HCT116 (cell line): Measurements from ENCODE around the gene FOXP2. TPM values are rescaled to one million over a fixed set of nuclear protein-coding genes. Genes with fewer than 3 reads are reported as not detected.

Experiments used
- ATAC-seq: fragments of 200-7000 bp; cut with Tn5 transposase; 2 replicates; pipeline ENCODE4 v1.9.1; 2020; ENCODE audit warnings: mild to moderate bottlenecking, moderate library complexity
- BruUV-seq: library from RNA; stranded (reverse); fragments of 400-500 nt; replicated peaks from 2 replicates; lab custom pipeline; 2021; lab: Mats Ljungman, UMichigan
- CTCF ChIA-PET: fragments of 300-600 bp; sonication (Branson Sonifier 250); formaldehyde crosslinking; loops from one replicate; lab custom pipeline; 2021; ENCODE audit warnings: antibody characterized with exemption; lab: Charles Lee
- POLR2A ChIA-PET: fragments of 300-600, 350-600 bp; sonication (Branson Sonifier 250); formaldehyde crosslinking; loops from one replicate; lab custom pipeline; 2021; ENCODE audit warnings: antibody characterized with exemption; lab: Charles Lee
- RAD21 ChIA-PET, 2 experiments: fragments of 300-600 bp; sonication (Branson Sonifier 250); formaldehyde crosslinking; loops; one replicate each; lab custom pipeline; 2023; ENCODE audit warnings: low total read pairs in 2 of 2; ENCODE audit not compliant: uncharacterized antibody in 2 of 2, unreplicated experiment in 2 of 2, low non-redundant PET in 1 of 2; lab: Charles Lee
- DNase-seq: peaks from one replicate; pipeline ENCODE4 v3.0.0-alpha.2; 2010; ENCODE audit warnings: low read depth, low spot score
- H2AFZ ChIP-seq: fragments of 200-600 bp; shearing (Covaris generic), sonication (generic); 2 replicates; pipeline ENCODE4 v1.6.1; 2017; ENCODE audit warnings: low read depth, mixed run types, mixed read lengths, antibody characterized with exemption, low read length; ENCODE audit not compliant: poor library complexity, severe bottlenecking
- H3K27ac ChIP-seq: 2 replicates; pipeline ENCODE4 v1.5.1; 2012; ENCODE audit warnings: low read depth, low read length
- H3K27me3 ChIP-seq: fragments of 200-600 bp; sonication (generic); 2 replicates; pipeline ENCODE4 v1.6.1; 2016; ENCODE audit warnings: mixed run types, low read length, mixed read lengths; ENCODE audit not compliant: insufficient read depth
- H3K36me3 ChIP-seq, 2 experiments: fragments of 200-500 bp in 1 of 2; fragments of 200-600 bp in 1 of 2; sonication (Bioruptor generic) in 1 of 2; sonication (generic) in 1 of 2; 2 replicates each; pipeline versions ENCODE4 v1.5.1 to v1.6.1; 2014 to 2016; ENCODE audit warnings: low read length in 2 of 2, inconsistent platforms in 1 of 2, mixed read lengths in 1 of 2, mixed run types in 1 of 2; ENCODE audit not compliant: insufficient read depth in 2 of 2, control insufficient read depth in 1 of 2
- H3K4me1 ChIP-seq, 2 experiments: fragments of 200-600 bp in 1 of 2; sonication (generic) in 1 of 2; 2 replicates each; pipeline versions ENCODE4 v1.5.1 to v1.6.1; 2012 to 2017; ENCODE audit warnings: low read length in 2 of 2, inconsistent platforms in 1 of 2, mild to moderate bottlenecking in 1 of 2, mixed read lengths in 1 of 2, mixed run types in 1 of 2, moderate library complexity in 1 of 2; ENCODE audit not compliant: insufficient read depth in 2 of 2, control insufficient read depth in 1 of 2
- H3K4me2 ChIP-seq: fragments of 200-600 bp; sonication (generic); 2 replicates; pipeline ENCODE4 v1.6.1; 2017; ENCODE audit warnings: mixed run types, low read length, mixed read lengths
- H3K4me3 ChIP-seq, 2 experiments: fragments of 200-600 bp in 1 of 2; sonication (generic) in 1 of 2; replicated peaks in 1 of 2; 2 replicates each; pipeline ENCODE4 v1.5.1; 2011 to 2016; ENCODE audit warnings: low read length in 2 of 2, control low read depth in 1 of 2, low read depth in 1 of 2, mild to moderate bottlenecking in 1 of 2, mixed read lengths in 1 of 2, mixed run types in 1 of 2
- H3K79me2 ChIP-seq: fragments of 200-600 bp; sonication (generic); 2 replicates; pipeline ENCODE4 v1.6.1; 2017; ENCODE audit warnings: mild to moderate bottlenecking, mixed run types, low read length, moderate library complexity, mixed read lengths; ENCODE audit not compliant: insufficient read depth
- H3K9ac ChIP-seq: fragments of 200-600 bp; sonication (generic); 2 replicates; pipeline ENCODE4 v1.6.1; 2016; ENCODE audit warnings: low read length, mixed read lengths
- H3K9me2 ChIP-seq: fragments of 200-600 bp; sonication (generic), shearing (Covaris generic); 2 replicates; pipeline ENCODE4 v1.6.1; 2017; ENCODE audit warnings: mixed run types, mild to moderate bottlenecking, moderate library complexity; ENCODE audit not compliant: insufficient read depth
- H3K9me3 ChIP-seq, 2 experiments: fragments of 200-500 bp in 1 of 2; fragments of 200-600 bp in 1 of 2; sonication (Bioruptor generic) in 1 of 2; sonication (generic) in 1 of 2; 2 replicates each; pipeline ENCODE4 v1.6.1; 2014 to 2017; ENCODE audit warnings: low read length in 2 of 2, mixed read lengths in 2 of 2, inconsistent platforms in 1 of 2, low read depth in 1 of 2, mild to moderate bottlenecking in 1 of 2, mixed run types in 1 of 2, moderate library complexity in 1 of 2; ENCODE audit not compliant: control insufficient read depth in 1 of 2, insufficient read depth in 1 of 2
- H4K20me1 ChIP-seq: fragments of 200-600 bp; sonication (generic), shearing (Covaris generic); 2 replicates; pipeline ENCODE4 v1.6.1; 2017; ENCODE audit warnings: mixed run types, mild to moderate bottlenecking, moderate library complexity; ENCODE audit not compliant: insufficient read depth
- CBX3 ChIP-seq: IDR thresholded peaks from 2 replicates; pipeline ENCODE4 v1.6.1; 2012; ENCODE audit warnings: low read depth
- EGR1 ChIP-seq: IDR thresholded peaks from 2 replicates; pipeline ENCODE4 v1.6.1; 2012; ENCODE audit warnings: low read depth
- ELF1 ChIP-seq: IDR thresholded peaks from 2 replicates; pipeline ENCODE4 v1.6.1; 2012; ENCODE audit warnings: low read depth, borderline replicate concordance
- EZH2 ChIP-seq: fragments of 200-600 bp; sonication (generic); IDR thresholded peaks from 2 replicates; pipeline ENCODE4 v1.6.1; 2017; ENCODE audit warnings: antibody characterized with exemption, mixed run types
- EZH2phosphoT487 ChIP-seq: fragments of 200-600 bp; IDR thresholded peaks from 2 replicates; pipeline ENCODE4 v1.6.1; 2018; ENCODE audit warnings: antibody characterized with exemption, borderline replicate concordance
- JUND ChIP-seq: IDR thresholded peaks from 2 replicates; pipeline ENCODE4 v1.6.1; 2012
- POLR2AphosphoS5 ChIP-seq: IDR thresholded peaks from 2 replicates; pipeline ENCODE4 v1.6.1; 2011; ENCODE audit warnings: mild to moderate bottlenecking, low read depth, low read length, moderate library complexity
- RAD21 ChIP-seq: IDR thresholded peaks from 2 replicates; pipeline ENCODE4 v1.6.1; 2012; ENCODE audit warnings: low read depth, mild to moderate bottlenecking
- SIN3A ChIP-seq: IDR thresholded peaks from 2 replicates; pipeline ENCODE4 v1.6.1; 2012; ENCODE audit warnings: low read depth
- SRF ChIP-seq: IDR thresholded peaks from 2 replicates; pipeline ENCODE4 v1.6.1; 2012; ENCODE audit warnings: low read depth
- TCF7L2 ChIP-seq: IDR thresholded peaks from 2 replicates; pipeline ENCODE4 v1.7.0; 2011; ENCODE audit warnings: borderline replicate concordance, inconsistent platforms; ENCODE audit not compliant: insufficient read depth, insufficient read length; ENCODE audit errors: extremely low read depth
- YY1 ChIP-seq: IDR thresholded peaks from 2 replicates; pipeline ENCODE4 v1.6.1; 2011; ENCODE audit warnings: low read length, low read depth, moderate library complexity, mild to moderate bottlenecking; ENCODE audit not compliant: insufficient replicate concordance; ENCODE audit errors: extremely low read depth
- ZBTB33 ChIP-seq: IDR thresholded peaks from 2 replicates; pipeline ENCODE4 v1.6.1; 2011; ENCODE audit warnings: mild to moderate bottlenecking, low read length, moderate library complexity; ENCODE audit not compliant: insufficient replicate concordance; ENCODE audit errors: extremely low read depth
- ZNF274 ChIP-seq: fragments of 200-500 bp; sonication (Bioruptor generic); IDR thresholded peaks from 2 replicates; pipeline ENCODE4 v1.6.1; 2014; ENCODE audit warnings: mild to moderate bottlenecking, low read depth, low read length, inconsistent platforms
- intact Hi-C: fragments of 100-400 bp; cut with micrococcal nuclease; formaldehyde crosslinking; loops from 2 replicates; pipeline ENCODE4 v1.10.0; 2022
- total RNA-seq: library from RNA; stranded (reverse); gene quantifications from one replicate; pipeline ENCODE4 v1.2.1, GENCODE V29; 2021; ENCODE audit not compliant: unreplicated experiment
- TF ChIP-seq, protein P1 (sequence below): IDR thresholded peaks from 2 replicates; pipeline ENCODE4 v1.6.1; 2012
- TF ChIP-seq, protein P2 (sequence below), 3 experiments: fragments of 200-600 bp in 1 of 3; sonication (generic) in 1 of 3; IDR thresholded peaks in 2 of 3; conservative IDR thresholded peaks in 1 of 3; 2 replicates each; pipeline ENCODE4 v1.5.1; 2012 to 2017; ENCODE audit warnings: low read depth in 2 of 3, low read length in 2 of 3, antibody characterized with exemption in 1 of 3, borderline replicate concordance in 1 of 3, control low read depth in 1 of 3, mild to moderate bottlenecking in 1 of 3, mixed read lengths in 1 of 3, mixed run types in 1 of 3, moderate library complexity in 1 of 3; ENCODE audit not compliant: insufficient read depth in 1 of 3

Gene FOXP2
- total RNA-seq, 1 experiment from 2014 or later: 2.5 TPM

DNA sequence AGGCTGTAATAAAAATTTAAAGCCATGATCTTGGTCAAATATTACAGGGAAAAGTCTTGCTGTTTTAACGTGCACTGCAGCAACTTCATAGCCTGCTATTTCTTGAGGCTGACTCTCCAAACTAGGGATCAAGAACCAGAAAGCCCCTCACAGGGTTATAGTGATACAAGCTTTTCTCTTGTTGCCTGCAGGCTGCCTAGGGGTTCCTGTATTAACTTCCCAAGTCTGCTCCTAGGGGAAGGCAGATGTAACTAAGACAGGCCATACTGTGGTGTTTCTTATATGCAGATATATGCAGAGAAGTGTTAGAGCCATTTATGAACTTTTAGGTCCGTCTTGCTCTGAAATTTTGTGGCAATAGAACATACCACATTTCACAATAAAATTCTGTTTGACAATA, 175.7 kb downstream of the FOXP2 start (continued):
- TF ChIP-seq, protein P1, sequence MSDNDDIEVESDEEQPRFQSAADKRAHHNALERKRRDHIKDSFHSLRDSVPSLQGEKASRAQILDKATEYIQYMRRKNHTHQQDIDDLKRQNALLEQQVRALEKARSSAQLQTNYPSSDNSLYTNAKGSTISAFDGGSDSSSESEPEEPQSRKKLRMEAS: no peak
- no peak for TF ChIP-seq EGR1

DNA sequence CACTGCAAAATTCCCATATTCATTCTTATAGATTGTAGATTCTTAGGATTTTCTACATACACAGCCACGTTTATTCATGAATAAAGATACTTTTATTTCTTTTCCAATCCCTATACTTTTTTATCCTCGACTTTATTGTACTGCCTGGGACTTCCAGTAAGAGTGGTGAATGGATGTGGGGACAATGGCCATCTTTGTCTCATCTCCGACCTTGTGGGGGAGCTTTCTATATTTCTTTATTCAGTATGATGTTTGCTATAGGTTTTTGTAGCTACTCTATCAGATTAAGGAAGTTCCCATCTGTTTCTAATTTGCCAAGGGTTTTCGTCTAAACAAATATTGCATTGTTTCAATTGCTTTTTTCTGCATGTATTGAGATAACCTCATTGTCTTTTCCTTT, 184.3 kb downstream of the FOXP2 start:
- no peak for ATAC-seq
- H3K4me2 ChIP-seq: no peak overlapping the region
- intact Hi-C loops: no loop called here
- H3K4me1 ChIP-seq: no peaks in the 10 kb centered on the region
- no peak overlapping the region for H2AFZ ChIP-seq
- no peaks in the 10 kb centered on the region for H3K79me2 ChIP-seq
- DNase-seq: no peak
- no peak overlapping the region for H3K9ac ChIP-seq
- H3K27ac ChIP-seq: no peak overlapping the region
- no TSS peak for BruUV-seq
- no peaks in the 10 kb centered on the region for H3K36me3 ChIP-seq
- no peak overlapping the region for H3K4me3 ChIP-seq
- no peaks in the 10 kb centered on the region for H3K9me3 ChIP-seq
- ChIA-PET CTCF (no interaction called here), RAD21 (no interaction called here), POLR2A (no interaction called here)
- no peaks in the 10 kb centered on the region for H4K20me1 ChIP-seq
- H3K27me3 ChIP-seq: no peaks in the 10 kb centered on the region
- TF ChIP-seq TCF7L2 (no peak), POLR2AphosphoS5 (no peak), YY1 (no peak), JUND (no peak), SIN3A (no peak), EZH2phosphoT487 (no peak), SRF (no peak), CBX3 (no peak), ELF1 (no peak), RAD21 (no peak), EZH2 (no peak), ZNF274 (no peak), ZBTB33 (no peak)
- TF ChIP-seq, protein P2, sequence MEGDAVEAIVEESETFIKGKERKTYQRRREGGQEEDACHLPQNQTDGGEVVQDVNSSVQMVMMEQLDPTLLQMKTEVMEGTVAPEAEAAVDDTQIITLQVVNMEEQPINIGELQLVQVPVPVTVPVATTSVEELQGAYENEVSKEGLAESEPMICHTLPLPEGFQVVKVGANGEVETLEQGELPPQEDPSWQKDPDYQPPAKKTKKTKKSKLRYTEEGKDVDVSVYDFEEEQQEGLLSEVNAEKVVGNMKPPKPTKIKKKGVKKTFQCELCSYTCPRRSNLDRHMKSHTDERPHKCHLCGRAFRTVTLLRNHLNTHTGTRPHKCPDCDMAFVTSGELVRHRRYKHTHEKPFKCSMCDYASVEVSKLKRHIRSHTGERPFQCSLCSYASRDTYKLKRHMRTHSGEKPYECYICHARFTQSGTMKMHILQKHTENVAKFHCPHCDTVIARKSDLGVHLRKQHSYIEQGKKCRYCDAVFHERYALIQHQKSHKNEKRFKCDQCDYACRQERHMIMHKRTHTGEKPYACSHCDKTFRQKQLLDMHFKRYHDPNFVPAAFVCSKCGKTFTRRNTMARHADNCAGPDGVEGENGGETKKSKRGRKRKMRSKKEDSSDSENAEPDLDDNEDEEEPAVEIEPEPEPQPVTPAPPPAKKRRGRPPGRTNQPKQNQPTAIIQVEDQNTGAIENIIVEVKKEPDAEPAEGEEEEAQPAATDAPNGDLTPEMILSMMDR (IDR thresholded peaks at IDR 0.05 in 2 of 3, conservative IDR thresholded peaks at IDR 0.05 in 1 of 3; ENCODE audit: borderline replicate concordance in 1 of 3, insufficient read depth in 1 of 3, low read depth in 2 of 3, low read length in 2 of 3): no peak
- TF ChIP-seq, all 23 proteins: peak for 0
- H3K9me2 ChIP-seq: no peaks in the 10 kb centered on the region
